ENCODE measurements around the gene SKI.

The SKI gene

GRCh38 chr1:2194898-2195673 is 33.0 kb upstream of the SKI start:
- peak; percentile 87 for DNase-seq

- no peak for DNase-seq
Observed at GRCh38 chr1:2195785-2196184, 32.3 kb upstream of the SKI start.

- DNase-seq, result no peak
Observed at GRCh38 chr1:2196901-2197638, 31.0 kb upstream of the SKI start.

GRCh38 chr1:2197707-2198165 is 30.4 kb upstream of the SKI start:
- no peak for DNase-seq

- no peak for DNase-seq
Observed at GRCh38 chr1:2198571-2198970, 29.5 kb upstream of the SKI start.

- DNase-seq, result peak; percentile 91
Observed at GRCh38 chr1:2199042-2199810, 28.9 kb upstream of the SKI start.

- no peak for DNase-seq
Observed at GRCh38 chr1:2200308-2200943, 27.7 kb upstream of the SKI start.

GRCh38 chr1:2201062-2201461 is 27.1 kb upstream of the SKI start:
- no peak for DNase-seq

GRCh38 chr1:2202008-2202575 is 26.0 kb upstream of the SKI start:
- no peak for DNase-seq

GRCh38 chr1:2202843-2203601 is 25.1 kb upstream of the SKI start:
- no peak for DNase-seq

- DNase-seq, result no peak
Observed at GRCh38 chr1:2203671-2204414, 24.3 kb upstream of the SKI start.

- no peak for DNase-seq
Observed at GRCh38 chr1:2204415-2205190, 23.5 kb upstream of the SKI start.

- DNase-seq, result peak; percentile 93
Observed at GRCh38 chr1:2205191-2205952, 22.7 kb upstream of the SKI start.

- no peak for DNase-seq
Observed at GRCh38 chr1:2206813-2207487, 21.2 kb upstream of the SKI start.

GRCh38 chr1:2208309-2209239 is 19.5 kb upstream of the SKI start:
- no peak for DNase-seq

GRCh38 chr1:2209400-2210083 is 18.6 kb upstream of the SKI start:
- DNase-seq, result no peak

GRCh38 chr1:2210084-2210653 is 17.9 kb upstream of the SKI start:
- no peak for DNase-seq
